ENCODE measurements around the gene MFF.

MFF gene, protein sequence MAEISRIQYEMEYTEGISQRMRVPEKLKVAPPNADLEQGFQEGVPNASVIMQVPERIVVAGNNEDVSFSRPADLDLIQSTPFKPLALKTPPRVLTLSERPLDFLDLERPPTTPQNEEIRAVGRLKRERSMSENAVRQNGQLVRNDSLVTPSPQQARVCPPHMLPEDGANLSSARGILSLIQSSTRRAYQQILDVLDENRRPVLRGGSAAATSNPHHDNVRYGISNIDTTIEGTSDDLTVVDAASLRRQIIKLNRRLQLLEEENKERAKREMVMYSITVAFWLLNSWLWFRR

DNA sequence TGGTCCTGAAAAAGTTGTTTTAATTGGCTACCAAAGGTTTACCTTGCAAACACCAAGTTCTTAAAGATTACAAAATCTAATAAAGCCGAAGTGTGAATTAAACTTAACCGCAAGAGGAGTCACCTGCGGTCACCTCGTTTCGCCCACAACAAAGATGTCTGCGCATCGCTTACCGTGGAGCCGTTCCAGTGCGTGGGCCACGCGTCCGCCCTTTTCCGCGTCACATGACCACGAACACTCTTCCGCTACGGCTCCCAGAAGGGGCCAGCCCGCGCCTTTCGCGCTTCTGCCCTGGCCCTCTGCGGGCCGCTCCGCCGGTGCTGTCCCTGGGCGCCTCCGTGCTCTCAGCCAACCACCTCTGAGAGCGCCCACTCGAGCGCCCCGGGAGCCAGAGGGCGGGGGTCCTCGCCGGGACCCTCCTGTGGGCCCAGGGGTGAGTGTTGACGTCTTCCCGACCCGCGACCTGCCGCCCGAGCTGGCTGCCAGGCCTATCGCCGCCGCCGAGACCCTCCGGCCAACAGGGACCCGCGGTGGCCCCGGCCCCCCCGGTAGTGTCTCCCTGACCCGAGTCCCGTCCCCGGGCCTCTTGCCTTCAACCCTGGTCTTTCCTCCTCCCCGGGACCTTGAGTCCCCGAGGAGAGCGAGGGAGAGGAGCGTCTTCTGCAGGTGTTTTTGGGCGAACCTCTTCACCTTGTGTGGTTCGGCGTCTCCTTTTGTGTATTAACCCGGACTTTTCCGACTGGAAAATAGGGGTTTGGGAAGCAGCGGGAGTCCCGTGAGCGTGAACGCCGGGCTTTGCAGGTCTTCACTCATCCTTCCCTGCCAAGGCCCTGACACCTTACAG, at the start of gene MFF:
MFF (plus strand) TSS at position 257 of the 844 bp plus-strand sequence. CDS start 5,415 bp downstream, outside the sequence.
- DNase-seq: peak; percentile 95

DNA sequence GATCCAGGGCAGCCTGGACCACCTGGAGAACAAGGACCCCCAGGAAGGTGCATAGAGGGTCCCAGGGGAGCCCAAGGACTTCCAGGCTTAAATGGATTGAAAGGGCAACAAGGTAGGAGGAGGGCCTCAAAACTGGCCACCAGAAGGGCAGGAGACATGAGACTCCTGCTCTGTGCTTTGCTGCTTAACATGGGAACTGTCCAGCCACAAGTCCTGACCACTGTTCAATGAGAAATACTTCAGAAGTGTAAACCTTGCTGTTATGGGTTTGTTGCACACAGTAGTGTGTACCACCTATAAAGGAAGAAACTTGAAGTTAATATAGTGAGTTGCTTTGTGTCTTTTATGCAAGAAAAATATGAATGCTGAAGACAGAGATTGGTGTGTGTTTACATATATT, 44.2 kb upstream of the MFF start:
- DNase-seq: no peak

DNA sequence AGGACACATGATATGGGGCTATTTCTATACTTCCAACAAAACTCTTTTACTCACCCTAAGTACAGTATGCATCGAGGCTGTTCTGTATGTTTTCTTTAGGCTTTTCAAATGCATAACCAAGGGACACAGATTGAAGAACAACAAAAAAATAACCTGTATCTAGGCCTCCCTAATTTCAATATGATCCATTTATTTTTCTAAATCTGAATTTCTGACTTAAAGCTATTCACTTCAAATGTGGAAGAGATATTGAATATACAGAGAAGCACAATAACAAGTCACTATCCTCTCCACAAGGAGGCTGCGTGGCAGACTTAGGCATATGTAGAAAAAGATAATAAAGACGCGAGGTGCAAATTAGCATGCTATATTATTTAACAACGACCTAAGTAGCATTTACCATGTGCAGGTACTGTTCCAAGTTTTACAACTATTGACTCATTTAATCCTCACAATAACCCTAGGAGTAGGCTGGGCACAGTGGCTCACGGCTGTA, 39.3 kb upstream of the MFF start:
- DNase-seq: no peak

DNA sequence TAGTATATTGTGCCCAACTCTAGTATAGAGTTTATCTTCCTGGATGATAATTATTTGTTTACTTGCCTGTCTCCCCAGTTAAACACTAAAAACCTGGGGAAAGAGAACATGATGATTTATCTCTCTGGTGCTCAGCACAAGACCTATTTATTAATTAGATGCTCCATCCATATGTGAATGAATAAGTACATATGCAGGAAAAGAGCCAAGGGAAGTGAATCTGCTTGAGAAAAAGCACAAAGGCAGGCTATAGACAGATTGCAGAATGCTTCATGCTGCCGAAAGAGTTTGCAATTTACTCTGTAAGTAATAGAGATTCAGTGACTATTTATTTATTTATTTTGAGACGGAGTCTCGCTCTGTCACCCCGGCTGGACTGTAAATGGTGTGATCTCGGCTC, 37.3 kb upstream of the MFF start:
- no peak for DNase-seq

DNA sequence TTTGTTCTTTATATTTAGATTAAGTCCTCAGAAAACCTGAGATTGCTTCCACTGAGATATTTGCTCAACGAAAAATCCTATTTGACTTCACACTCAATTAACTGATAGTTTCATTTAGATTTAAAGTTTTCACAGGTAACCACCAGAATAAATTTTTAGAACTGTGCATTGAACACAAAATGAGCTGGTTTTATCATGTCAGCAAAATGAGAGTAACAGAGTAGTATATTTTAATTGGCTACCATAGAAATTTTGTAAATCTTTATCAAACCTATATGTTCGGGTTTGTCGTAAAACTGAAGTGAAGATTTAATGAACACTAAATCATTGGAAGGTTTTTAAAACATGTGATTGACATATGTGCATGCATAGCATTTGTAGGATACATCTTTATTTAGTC, 32.7 kb upstream of the MFF start:
- DNase-seq: no peak

DNA sequence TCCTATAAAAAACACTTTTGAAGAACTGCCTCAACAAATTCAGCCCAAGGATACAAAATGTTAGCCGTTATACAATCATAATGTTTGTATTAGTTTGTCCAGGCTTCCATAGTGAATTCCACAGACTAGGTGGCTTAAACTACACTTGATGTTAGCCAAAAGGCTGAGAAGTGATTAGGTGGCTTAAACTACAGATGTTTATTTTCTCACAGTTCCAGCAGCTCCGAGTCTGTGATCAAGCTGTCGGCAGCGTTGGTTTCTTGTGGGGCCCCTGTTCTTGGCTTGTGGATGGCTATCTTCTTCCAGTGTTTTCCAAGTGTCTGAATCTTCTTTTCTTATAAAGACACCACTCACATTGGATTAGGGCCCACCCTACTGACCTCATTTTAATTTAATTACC, 31.5 kb upstream of the MFF start:
- no peak for DNase-seq

DNA sequence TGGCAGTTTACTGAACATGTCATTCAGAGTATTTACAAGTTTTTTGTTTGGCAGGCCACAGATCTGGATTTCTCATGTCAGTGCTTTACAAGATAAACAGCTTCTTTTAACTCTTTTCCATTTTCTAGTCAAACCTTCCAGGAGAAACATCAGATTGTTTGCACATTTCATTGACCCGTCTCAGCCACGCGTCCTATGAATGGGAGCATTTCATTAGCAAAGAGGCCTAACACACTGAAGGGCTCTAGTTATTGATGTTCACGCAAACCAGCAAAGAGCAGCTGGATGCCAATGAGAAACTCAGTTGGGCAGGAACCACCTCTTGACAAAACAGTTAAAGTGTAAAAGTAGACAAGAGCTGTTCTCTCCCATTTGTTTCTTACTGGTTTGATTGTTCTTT, 29.2 kb upstream of the MFF start:
- DNase-seq: no peak

DNA sequence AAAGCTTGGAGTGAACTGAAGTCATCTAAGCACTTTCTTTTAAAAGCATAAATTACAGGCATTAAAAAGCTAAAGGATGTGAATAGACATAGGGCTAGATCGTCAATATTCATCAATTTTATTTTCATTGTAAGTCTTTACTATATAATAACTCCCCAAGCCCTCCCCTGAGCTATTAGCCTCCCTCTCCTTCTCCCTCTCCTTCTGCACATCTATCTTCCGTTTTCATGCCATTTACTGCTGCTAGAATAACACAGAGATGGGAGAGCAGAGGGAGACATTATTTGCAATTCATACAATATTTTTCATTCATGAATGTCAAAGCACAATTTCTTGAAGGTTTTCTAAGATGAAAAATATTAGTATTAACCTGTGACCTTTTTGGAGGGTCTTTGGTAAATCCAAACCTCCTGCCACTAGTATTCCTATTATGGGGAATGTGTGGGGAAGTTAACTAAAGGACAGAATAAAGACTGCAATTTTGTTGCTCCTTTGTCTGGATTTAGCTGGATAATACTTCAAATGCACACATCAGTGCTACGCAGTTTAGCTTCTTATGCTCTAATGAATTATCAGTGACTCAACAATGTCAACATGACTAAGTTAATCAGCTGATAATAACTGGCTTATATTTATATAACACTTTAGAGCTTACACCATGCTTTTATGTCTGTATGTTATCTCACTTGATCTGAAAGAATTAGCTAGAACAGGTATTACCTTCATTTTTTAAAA, 28.2 kb upstream of the MFF start:
- DNase-seq: no peak

DNA sequence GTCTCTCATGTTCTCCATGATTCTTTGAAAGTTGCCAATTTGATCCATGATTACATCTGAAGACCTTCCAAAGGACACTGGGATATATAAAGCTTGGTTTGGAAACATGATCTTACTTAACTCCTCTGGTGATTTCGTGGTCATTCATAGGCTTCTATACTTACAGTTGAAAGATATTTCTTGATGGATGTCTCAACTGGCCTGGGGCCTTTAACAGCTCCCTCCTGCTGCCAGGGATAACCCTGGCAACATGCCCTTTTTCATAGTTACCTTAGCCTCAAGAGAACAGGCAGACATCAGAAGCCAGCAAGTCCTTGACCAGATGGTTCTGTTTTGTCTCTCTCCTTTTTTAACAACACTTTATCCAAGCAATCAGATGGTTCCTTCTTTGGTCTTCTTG, 23.5 kb upstream of the MFF start:
- no peak for DNase-seq

DNA sequence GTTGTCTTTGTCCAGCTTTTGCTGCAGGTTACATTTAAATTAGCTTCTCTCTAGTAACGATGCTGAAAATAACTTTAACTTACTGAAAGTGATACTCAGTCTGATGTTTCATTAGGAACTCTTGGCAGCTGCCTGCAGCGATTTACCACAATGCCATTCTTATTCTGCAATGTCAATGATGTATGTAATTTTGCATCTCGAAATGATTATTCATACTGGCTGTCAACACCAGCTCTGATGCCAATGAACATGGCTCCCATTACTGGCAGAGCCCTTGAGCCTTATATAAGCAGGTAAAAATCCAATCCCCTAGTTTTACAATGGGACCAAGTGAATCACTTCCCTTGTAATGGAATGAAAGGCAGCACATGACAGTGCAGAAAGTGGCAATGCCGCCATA, 16.3 kb upstream of the MFF start:
- no peak for DNase-seq

DNA sequence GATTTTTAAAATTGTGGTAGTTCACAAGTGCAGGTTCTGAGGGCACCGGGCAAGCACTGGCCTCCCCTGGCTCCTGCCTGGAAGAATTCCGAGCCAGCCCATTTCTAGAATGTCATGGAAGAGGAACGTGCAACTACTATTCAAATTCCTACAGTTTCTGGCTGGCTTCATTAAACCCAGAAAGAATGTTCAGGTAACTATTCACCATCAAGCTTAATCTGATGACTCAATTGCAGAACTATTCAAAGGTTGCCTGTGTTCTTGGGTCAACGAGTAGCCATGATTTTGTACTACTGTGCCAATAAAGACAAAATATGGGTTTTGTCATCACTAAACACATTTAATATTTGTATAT, 14.3 kb upstream of the MFF start:
- no peak for DNase-seq

DNA sequence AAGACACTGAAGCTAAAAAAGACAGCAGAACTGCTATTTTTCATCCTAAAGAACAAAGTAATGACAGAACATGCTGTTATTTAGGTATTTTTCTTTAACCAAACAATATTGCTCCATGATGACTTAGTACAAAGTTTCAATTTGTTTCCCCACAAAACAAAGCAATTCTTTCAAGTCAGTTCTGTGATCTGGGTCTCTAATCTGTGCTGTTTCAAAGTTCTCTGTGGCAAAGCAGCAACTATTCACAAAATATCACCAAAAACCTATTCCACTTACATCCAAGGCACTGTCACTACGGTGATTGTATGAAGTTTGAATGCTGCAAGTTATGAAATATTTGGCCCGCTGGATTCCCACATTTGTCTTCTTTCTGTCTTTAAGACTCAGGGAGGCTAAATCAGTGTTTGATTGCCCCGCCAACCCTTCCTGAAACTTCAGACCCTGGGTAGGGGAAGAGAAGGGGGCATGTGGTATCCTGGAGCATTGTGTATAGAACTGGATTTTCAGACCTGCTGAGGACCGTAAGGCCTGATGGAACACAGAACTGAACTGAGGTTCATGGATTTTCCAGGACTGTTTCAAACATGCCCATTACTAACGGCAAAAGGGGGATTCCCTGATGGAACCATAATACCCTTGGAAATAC, 13.1 kb upstream of the MFF start:
- DNase-seq: no peak

DNA sequence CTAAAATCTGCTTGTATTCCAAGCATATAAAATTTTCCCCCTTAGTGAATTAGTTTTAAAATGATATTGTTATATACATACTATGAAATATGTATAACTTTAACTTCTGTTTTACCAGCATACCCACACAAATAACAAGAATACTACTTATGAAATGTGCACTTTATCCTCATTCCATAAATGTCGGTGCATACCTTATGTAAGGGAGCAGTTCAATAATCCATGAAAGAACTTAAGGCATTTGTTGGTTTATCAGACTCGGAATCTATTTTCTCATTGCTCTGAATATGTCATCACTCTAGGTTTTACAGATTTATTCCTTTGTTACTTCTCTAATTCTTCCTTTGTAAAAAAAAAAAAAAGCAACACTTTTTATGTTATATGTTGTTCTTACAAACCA, 12.5 kb upstream of the MFF start:
- DNase-seq: no peak

DNA sequence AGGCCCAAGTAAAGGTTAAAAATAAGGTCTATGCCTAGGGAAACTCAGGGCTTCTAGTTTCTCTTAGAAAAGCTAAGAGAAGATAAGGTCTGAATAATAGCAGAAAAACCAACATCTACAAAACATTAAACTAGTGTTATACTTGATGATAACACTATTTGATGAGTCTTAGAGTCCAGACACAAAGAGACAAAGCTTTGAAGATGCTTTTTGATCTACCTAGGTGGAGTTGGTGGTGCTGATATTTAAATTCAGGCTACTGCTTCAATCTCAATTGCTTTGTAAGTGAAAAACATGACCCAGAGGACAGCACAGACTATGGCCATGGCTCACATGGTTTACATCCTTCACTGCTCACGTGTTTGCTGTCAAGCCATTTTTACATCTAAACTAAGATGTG, 11.7 kb upstream of the MFF start:
- DNase-seq: no peak

DNA sequence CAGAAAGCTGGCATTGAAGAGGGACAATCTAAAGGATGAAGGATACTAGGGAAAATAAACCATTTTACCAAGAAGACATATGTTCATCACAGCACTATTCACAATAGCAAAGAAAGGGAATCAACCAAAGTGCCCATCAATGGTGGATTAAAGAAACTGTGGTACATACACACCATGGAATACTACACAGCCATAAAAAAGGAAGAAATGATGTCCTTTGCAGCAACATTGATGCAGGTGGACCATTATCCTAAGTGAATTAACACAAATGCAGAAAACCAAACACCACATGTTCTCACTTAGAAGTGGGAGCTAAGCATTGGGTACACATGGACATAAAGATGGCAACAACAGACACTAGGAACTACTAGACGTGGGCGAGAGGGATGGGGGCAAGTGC, 7.2 kb upstream of the MFF start:
- no peak for DNase-seq

DNA sequence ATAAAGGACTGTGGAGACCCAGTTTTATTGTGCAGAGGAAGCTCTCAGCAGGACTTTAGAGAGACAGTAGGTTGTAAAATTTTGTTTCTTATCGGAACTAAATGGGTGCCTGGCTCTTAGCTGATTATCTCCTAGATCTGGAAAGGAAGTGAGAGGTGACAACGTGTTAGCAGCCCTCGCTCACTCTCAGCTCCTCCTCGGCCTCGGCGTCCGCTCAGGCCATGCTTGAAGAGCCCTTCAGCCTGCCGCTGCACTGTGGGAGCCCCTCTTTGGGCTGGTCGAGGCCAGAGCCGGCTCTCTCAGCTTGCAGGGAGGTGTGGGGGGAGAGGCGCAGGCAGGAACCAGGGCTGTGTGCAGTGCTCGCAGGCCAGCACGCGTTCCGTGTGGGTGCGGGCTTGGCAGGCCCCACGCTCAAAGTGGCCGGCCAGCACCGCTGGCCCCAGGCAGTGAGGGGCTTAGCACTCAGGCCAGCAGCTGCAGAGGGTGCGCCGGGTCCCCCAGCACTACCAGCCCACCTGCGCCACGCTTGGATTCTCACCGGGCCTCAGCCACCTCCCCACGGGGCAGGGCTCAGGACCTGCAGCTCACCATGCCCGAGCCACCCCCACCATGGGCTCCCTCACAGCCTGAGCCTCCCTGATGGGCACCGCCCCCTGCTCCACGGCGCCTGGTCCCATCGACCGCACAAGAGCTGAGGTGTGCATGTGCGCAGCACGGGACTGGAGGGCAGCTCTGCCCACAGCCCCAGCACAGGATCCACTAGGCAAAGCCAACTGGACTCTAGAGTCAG, 4.6 kb upstream of the MFF start:
- DNase-seq: no peak

DNA sequence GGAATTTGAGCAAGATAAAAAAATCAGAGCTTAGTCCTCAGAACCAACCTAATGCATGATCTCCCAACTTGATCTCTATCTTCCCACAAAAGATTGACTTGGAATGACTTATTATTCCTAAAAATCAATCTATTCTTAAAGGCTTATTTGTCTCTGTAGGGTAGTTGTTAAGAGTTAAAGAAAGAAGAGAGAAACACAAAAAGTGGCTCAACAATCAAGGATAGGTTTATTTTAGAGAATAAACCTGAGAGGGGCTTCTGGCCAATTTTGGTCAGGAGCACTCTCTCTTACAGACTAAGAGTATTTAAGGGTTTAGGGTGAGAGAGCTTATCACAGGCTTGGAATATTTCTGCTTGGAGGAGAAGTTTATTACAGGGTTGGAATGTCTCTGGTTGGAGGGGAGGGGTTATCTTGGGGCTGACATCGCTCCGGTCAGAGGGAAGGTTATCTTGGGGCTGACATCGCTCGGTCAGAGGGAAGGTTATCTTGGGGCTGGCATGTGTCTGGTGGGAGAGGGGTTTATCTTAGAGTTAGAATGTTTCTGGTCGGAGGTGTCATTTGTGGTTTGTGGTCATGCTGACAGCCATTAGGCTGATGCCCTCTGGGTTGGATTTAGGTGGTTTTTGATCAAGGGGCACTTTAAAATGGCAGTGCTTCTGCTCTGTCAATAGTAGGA, 2.4 kb upstream of the MFF start:
- DNase-seq: no peak

DNA sequence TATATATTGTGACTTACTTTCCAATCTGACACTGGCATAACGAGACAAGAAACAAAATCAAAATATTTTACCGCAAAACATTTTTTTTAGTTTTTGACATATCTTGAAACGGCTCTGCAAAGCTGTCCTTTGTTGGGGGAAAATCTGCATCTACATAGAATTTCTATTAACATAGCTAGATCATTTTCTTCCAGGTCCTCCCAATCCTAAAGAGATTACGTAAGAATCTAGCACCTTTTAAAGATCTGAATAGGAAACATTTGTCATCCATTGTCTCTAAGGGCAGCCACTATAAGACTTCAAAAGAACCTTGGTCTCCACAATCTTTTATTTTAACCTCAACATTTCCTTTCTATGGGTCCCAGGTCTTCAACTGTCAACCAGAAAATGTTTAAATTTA, 1.2 kb upstream of the MFF start:
- DNase-seq: no peak

DNA sequence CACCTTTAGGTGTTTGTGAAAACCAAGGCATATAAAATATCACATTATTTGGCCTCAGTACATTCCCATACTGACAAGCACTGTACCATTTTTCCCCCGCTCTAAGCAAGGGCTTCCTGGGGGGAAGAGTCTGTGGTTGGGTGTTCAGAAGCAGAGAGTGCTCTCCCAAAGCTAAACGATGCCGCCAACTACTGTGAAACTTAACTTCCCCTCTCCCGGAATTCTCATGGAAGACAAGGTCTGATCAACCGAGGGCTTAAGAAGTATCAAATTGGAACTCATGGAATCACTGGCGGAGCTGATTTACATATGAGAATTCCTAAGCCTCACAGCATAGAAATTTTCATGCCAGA, 433 bp upstream of the MFF start:
- no peak for DNase-seq

DNA sequence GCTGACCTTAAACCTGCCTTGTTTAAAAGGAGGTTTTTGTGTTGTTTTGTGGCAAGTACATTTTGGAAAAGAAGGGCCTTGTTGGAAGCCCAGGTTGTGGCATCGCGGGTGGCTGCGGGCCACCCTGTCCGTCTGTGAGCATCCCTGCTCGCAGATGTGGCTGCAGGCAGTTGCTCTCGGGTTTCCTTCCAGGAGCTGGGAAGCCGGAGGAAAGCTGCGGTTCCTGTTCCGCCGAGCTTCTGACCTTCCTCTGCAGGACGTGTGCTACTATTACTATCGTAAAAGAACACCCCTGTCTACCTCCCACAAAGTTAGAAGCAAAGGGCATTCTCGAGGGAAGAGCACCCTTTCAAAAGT, 766 bp downstream of the MFF start:
- no peak for DNase-seq

DNA sequence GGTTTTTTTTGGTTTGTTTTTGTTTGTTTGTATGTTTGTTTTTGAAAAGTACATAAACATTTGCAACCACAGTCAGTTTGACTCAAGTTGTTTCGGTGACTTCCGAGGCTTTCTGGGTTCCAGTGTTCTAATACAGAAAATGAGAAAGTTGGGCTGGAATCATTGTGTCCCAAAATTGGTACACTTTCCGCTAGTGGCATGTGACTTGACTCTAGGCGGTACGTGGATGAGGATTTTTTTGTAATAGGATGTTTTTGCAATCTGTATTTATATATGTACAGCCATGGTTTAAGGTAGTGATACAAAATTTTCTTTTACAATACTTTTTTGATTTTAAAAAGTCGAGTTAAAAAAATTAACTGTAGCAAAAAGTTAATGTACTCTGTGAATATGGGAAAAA, 1.7 kb downstream of the MFF start:
- no peak for DNase-seq

DNA sequence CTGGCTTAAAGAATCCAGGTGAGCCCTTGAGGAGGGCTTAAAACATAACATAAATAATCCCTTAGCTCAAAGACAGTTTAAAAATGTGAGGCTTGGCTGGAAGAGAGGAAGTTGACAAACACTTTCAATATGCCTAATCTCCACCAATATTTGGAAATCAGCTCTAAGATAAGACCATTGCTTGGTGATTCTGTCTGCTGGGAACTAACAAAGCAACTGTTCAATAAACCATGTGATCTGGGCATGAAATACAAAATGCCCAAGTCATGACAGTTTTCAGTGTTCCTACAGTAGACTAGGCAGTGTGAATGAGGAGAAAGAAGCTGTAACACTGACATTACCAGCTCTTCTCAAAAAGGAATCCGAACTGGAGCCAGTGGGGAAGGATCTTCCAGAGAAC, 10.7 kb downstream of the MFF start:
- no peak for DNase-seq
